ENCODE results near the gene NEDD8. TPM values are rescaled to one million over a fixed set of nuclear protein-coding genes. Genes with fewer than 3 reads are reported as not detected.

Gene NEDD8
- total RNA-seq, 1 experiment from 2014 or later = 214 TPM

- Histone ChIP-seq H3K27me3 (ENCODE audit: insufficient read depth, low read length) (no peaks in the 10 kb centered on the region), H2BK20ac (ENCODE audit: low read depth, low read length, poor library complexity, severe bottlenecking) (no peak overlapping the region), H2BK120ac (ENCODE audit: low read depth, low read length, poor library complexity, severe bottlenecking) (no peak overlapping the region), H4K91ac (ENCODE audit: insufficient read length, low read depth, low read length) (no peak overlapping the region), H3K79me2 (ENCODE audit: insufficient read depth, low read length) (no peaks in the 10 kb centered on the region), H3K18ac (ENCODE audit: insufficient read length, low read depth, low read length) (no peak overlapping the region), H4K20me1 (ENCODE audit: control insufficient read depth, insufficient read depth, insufficient read length) (no peaks in the 10 kb centered on the region), H3K4ac (ENCODE audit: low read depth, low read length) (no peak overlapping the region), H3K23me2 (ENCODE audit: insufficient read length, low read depth, low read length, poor library complexity, severe bottlenecking) (no peaks in the 10 kb centered on the region), H3K9me3 (ENCODE audit: control insufficient read depth, low read depth, low read length) (no peaks in the 10 kb centered on the region), H3K79me1 (ENCODE audit: insufficient read depth, low read depth, low read length, poor library complexity, severe bottlenecking) (no peaks in the 10 kb centered on the region), H3K14ac (ENCODE audit: insufficient read depth, low read length) (no peak overlapping the region), H2AK5ac (ENCODE audit: insufficient read length, low read length) (no peak overlapping the region), H2BK15ac (ENCODE audit: low read depth, low read length) (no peak overlapping the region), H3K4me1 (ENCODE audit: insufficient read depth, low read length) (no peaks in the 10 kb centered on the region), H3K27ac (ENCODE audit: insufficient read length, low read depth, low read length) (no peak overlapping the region), H3K56ac (ENCODE audit: insufficient read length, low read depth, low read length) (no peak overlapping the region), H3T11ph (ENCODE audit: low read length) (no peak overlapping the region), H3K23ac (ENCODE audit: insufficient read length, low read depth, low read length) (no peak overlapping the region), H4K8ac (replicated peaks; ENCODE audit: insufficient read length, low read depth, low read length) (no peak overlapping the region), H2BK12ac (ENCODE audit: insufficient read length, low read depth, low read length) (no peak overlapping the region), H4K5ac (ENCODE audit: insufficient read length, low read depth, low read length) (no peak overlapping the region), H2AFZ (ENCODE audit: low read length) (no peak overlapping the region), H3K4me2 (ENCODE audit: insufficient read depth, insufficient read length, low read length) (no peak overlapping the region), H3K9ac (ENCODE audit: extremely low read depth, insufficient read length, low read length) (no peak overlapping the region), H2BK5ac (ENCODE audit: insufficient read length, low read length) (no peak overlapping the region)
- no peak for DNase-seq
- H3K9me3 Mint-ChIP-seq = no peaks in the 10 kb centered on the region
- H3K36me3 Mint-ChIP-seq (ENCODE audit: insufficient read depth in 1 of 3, low read depth in 3 of 3) = peaks cover 38 to 80% (median 66%) of the 10 kb centered on the region in 3 experiments
- WGBS (ENCODE audit: extremely low coverage, insufficient read length, low lambda C conversion rate) = no CpG with 5 or more reads among the region's 18 CpGs
- no peaks in the 10 kb centered on the region; the same call in 1 of the 2 replicates for H3K27me3 Mint-ChIP-seq (ENCODE audit: low read depth)
- no peak overlapping the region for H3K27ac Mint-ChIP-seq
- H3K4me3 Mint-ChIP-seq = 0 out of 5 replicates have a peak overlapping the region, but pooled peaks of 1 of the 2 experiments have one; percentile 10
- H3K4me1 Mint-ChIP-seq = no peaks in the 10 kb centered on the region
- TF ChIP-seq CTCF (conservative IDR thresholded peaks at IDR 0.05) = no peak
Observed at GRCh38 chr14:24179961-24180796, 52.0 kb downstream of the NEDD8 start.
